GM19025 (cell line): ENCODE data around the gene FOLR1.
"Not testable (repeated sequence)": the region's sequence is repeated elsewhere in the genome, so short reads cannot be mapped to it uniquely, and the experiment has no call there.

Experiments used
- ATAC-seq: cut with Tn5 transposase; IDR thresholded peaks from one replicate; pipeline ENCODE4 v1.9.1; 2021; ENCODE audit warnings: mild to moderate bottlenecking, low read depth, moderate library complexity; ENCODE audit not compliant: unreplicated experiment

FOLR1 gene

DNA sequence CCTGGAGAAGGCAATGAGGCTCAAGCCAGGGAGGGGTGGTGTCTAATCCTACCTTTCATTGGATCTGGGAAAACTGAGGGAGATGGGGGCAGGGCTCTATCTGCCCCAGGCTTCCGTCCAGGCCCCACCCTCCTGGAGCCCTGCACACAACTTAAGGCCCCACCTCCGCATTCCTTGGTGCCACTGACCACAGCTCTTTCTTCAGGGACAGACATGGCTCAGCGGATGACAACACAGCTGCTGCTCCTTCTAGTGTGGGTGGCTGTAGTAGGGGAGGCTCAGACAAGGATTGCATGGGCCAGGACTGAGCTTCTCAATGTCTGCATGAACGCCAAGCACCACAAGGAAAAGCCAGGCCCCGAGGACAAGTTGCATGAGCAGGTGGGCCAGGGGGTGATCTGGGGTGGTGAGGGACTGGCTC is at the start of gene FOLR1:
TSS of gene FOLR1 (plus strand) at position 180 of the 421 bp plus-strand sequence. CDS start at position 214, 34 bp downstream.
- no peak for ATAC-seq

DNA sequence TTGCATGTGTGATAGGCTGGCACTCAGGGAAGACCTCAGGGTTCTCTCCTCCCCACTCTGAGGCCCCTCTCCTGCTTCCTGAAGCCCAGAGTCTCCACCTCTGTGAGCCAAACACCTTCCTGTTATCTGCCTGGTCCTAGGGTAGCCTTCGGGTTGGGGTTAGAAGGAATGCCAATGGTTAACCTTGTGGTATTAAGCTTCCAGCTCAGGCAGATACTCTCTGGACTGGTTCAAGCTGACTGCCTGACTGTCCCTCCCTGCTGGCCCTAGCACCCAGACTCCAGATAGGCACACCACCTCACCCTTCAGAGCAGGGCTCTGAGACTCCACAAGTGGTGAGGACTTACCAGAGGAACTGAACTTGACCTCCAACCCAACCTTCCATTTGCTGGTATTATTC is 49.4 kb upstream of the FOLR1 start:
- not testable (repeated sequence) for ATAC-seq

DNA sequence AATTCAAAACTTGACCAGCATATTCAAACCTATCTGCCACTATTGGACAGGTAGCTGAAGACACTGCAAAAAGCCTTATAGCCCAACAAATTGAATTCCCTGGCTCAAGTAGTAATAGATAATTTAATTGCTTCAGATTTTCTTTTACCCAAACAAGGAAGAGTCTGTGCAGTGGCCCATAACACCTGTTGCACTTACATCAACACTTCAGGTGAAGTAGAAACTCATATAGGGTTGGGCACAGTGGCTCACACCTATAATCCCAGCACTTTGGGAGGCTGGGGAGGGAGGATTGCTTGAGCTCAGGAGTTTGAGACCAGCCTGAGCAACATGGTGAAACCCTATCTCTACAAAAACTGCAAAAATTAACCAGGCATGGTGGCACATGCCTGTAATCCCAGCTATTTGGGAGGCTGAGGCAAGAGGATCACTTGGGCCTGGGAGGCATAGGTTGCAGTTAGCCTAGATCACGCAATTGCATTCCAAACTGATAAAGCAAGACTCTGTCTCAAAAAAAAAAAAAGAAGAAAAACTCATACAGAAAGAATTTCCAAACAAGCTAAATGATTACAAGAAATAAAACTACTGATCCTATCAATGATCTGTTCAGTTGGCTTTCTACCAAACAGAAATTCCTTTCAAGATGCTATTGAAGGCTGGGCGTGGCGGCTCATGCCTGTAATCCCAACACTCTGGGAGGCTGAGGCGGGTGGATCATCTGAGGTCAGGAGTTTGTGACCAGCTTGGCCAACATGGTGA is 47.0 kb upstream of the FOLR1 start:
- ATAC-seq = no peak

DNA sequence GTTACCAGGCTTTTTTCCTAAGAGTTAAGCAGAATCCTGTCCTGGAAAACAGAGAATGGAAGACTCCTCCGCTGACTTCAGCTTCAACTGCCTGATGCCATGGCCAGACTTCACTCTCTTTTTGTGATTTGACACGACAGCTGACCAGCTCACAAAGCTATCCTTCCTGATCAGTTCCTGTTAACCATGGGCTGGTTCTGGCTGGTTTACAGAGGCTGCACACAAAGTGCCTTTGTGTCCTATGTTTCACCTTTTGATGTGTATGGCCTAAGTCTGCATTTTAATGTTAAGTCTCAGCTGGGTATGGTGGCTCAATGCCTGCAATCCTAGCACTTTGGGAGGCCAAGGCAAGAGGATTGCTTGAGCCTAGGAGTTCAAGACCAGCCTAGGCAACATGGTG is 45.3 kb upstream of the FOLR1 start:
- no peak for ATAC-seq

DNA sequence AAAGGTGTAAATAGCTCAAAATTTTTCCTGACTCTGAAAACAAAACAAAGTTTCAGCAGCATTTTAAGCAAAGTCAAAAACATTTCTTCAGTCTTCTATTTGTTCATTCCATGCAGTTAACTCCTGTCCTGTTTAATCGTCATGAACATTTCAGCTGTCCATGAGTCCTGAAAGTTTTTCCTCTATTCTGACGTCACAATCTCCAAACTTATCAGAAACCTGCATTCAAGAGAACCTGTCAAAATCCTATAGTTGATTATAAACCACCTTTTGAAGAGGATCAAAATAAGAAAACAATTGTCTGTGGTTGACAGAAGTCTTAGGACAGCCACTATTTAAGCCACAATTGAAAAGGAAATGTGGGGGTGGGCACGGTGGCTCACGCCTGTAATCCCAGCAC is 41.1 kb upstream of the FOLR1 start:
- ATAC-seq = no peak

DNA sequence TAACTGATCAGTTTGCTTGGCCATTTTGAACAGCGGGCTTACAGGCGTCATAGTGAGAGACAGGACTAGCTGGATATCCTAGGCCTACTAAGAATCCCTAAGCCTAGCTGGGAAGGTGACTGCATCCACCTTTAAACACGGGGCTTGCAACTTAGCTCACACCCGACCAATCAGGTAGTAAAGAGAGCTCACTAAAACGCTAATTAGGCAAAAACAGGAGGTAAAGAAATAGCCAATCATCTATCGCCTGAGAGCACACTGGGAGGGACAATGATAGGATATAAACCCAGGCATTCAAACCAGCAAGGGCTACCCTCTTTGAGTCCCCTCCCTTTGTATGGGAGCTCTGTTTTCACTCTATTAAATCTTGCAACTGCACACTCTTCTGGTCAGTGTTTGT is 38.1 kb upstream of the FOLR1 start:
- not testable (repeated sequence) for ATAC-seq

DNA sequence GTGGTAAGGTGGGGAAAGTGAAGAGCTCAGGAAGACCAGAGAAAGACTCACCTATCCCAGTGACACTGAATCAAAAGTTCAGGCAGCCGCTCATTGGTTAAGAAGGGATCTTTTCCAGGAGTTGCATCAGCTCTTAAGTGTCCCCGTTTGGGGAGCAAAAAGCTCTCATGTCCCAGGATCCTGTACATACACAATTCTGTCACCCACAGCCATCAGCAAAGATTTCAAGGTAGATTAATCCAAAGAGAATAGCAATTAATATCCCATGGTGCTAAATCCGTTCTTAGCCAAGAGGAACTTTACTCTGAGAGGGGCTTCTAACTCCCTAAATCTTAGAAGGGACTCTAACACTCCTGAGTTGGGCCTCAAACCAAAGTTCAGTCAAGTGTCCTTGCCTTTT is 37.1 kb upstream of the FOLR1 start:
- no peak for ATAC-seq

DNA sequence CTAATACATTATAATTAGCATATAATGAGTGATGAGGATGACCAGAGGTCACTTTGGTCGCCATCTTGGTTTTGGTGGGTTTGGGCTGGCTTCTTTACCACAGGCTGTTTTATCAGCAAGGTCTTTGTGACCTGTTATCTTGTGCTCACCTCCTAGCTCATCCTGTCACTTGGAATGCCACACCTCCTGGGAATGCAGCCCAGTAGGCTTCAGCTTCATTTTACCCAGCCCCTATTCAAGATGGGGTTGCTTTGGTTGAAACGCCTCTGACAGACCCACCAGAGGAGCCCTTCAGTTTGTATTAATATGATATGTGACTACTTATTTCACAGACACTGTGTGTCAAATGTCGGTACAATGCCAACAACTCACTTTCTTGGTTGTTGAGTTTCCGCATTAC is 36.2 kb upstream of the FOLR1 start:
- ATAC-seq = no peak

DNA sequence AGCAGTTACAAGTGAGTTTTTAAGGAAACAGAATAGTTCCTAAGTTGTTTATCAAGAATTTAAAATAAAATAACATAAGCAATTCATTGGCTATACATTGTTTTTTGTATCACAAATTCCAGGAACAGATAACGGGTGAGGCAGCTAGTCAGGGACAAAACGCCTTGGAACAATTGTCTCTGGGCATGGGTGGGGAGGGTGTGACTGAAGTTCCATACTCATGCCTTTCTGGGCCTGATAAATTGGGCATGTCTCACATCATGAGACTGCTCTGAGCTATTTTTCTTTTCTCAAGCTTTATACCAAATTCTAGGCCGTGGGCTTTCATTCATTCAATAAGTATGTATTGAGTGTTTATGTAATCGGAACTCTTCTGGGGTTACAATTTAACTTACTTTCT is 34.8 kb upstream of the FOLR1 start:
- ATAC-seq = no peak

DNA sequence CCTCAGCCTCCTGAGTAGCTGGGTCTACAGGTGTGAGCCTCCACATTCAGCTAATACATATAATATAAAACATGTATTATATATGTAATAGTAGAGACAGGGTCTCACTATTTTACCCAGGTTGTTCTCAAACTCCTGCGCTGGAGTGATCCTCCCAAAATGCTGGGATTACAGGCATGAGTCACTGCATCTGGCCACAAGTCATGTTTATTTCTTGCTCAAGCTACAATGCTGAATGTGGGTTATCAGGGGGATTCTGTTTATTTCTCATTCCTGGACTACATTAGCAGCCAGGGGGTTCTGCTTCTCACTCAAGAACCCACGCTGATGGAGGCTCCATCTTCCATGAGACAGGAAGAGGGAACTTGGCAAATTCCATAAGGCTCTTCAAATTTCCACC is 31.6 kb upstream of the FOLR1 start:
- ATAC-seq = no peak

DNA sequence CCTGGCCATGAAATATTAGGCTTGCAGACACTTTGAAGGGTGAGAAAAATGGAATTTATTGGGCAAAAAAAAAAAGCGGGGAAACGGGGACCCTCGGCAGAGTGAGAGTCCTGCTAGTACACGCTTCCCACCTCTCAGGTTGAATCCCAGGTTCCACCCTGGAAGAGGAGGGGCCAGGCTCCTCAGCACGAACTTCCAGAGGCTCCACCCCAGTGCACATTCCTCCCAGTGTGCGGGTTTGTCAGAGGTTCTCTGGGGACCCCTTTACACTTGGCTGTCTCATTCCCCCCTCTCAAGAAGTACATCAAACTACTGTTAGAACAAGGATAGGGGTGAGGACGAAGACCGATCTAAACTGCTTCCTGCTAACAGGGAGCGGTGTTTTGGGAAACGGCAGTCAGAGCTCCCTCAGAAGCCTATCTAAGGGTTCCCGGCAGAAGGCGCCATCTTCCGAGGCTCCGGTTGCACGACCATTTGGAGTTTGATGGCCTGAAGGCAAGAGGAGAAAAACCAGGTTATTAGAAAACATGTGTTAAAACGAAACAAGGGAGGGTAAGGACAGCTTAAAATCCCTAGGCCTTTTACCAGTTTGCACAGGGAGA is 28.9 kb upstream of the FOLR1 start:
- no peak for ATAC-seq

DNA sequence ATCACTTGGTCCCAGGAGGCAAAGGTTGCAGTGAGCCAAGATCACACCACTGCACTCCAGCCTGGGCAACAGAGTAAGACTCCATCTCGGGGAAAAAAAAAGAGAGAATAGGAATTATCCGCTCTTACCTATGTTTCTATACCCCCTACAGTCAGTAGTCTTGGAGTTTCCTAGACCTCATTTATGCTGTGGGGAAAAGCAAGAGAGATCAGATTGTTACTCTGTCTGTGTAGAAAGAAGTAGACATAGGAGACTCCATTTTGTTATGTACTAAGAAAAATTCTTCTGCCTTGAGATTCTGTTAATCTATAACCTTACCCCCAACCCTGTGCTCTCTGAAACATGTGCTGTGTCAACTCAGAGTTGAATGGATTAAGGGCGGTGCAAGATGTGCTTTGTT is 27.8 kb upstream of the FOLR1 start:
- not testable (repeated sequence) for ATAC-seq

DNA sequence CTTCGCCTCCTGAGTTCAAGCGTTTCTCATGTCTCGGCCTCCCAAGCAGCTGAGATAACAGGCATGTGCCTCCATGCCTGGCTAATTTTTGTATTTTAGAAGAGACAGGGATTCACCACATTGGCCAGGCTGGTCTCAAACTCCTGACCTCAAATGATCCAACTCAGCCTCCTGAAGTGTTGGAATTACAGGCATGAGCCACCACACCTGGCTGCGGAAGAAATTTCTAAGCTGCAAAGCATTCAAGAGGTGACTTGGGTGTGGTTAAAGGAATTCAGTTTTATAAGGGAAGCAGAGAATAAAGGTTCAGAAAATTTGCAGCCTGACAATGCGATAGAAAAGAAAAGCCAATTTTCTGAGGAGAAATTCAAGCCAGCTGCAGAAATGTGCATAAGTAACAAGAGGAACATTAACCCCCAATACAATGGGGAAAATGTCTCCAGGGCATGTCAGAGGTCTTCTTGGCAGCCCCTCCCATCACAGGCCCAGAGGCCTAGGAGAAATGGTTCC is 22.8 kb upstream of the FOLR1 start:
- not testable (repeated sequence) for ATAC-seq

DNA sequence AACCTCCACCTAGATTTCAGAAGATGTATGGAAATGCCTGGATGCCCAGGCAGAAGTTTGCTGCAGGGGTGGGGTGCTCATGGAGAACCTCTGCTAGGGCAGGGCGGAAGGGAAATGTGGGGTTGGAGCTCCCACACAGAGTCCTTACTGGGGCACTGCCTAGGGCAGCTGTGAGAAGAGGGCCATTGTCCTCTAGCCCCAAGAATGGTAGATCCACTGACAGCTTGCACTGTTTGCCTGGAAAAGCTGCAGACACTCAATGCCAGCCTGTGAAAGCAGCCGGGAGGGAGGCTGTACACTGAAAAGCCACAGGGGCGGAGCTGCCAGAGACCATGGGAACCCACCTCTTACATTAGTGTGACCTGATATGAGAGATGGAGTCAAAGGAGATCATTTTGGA is 22.2 kb upstream of the FOLR1 start:
- not testable (repeated sequence) for ATAC-seq

DNA sequence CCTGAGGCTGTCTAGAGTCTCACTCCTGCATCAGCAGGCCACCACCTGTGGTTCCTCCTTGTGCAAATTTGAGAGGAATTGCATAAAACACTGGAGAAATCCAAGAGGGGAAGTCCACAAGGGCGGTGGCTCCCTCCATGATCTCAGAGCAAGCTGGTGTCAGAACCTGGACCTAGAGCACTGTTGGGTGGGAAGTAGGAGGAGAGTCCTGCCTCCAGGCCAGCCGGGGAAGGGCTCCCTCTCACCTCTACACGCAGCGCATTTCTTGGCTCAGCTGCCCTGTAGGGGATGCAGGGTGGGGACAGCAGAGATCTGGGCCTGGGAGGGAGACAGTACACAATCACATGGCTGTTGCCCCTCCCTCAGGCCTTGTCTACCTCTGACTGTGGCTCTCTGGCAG is 19.9 kb upstream of the FOLR1 start:
- not testable (repeated sequence) for ATAC-seq

DNA sequence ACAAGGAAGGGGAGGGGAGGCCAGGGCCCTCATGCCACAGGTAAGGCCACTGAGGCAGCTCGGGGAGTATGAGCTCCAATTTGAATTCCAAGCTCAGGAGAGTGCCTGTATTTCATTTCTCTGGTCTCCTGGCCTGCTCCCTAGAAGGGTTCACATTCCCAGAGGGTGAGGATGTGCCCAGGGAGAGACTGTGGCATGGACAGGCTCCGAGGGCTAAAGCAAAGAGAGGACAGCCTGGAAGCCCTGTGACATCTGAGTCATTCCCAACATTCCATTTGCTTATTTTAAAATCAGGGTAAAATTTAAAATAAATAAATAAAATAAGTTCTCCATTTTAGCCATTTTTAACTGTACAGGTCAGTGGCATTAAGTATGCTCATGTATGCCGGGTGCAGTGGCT is 18.6 kb upstream of the FOLR1 start:
- no peak for ATAC-seq

DNA sequence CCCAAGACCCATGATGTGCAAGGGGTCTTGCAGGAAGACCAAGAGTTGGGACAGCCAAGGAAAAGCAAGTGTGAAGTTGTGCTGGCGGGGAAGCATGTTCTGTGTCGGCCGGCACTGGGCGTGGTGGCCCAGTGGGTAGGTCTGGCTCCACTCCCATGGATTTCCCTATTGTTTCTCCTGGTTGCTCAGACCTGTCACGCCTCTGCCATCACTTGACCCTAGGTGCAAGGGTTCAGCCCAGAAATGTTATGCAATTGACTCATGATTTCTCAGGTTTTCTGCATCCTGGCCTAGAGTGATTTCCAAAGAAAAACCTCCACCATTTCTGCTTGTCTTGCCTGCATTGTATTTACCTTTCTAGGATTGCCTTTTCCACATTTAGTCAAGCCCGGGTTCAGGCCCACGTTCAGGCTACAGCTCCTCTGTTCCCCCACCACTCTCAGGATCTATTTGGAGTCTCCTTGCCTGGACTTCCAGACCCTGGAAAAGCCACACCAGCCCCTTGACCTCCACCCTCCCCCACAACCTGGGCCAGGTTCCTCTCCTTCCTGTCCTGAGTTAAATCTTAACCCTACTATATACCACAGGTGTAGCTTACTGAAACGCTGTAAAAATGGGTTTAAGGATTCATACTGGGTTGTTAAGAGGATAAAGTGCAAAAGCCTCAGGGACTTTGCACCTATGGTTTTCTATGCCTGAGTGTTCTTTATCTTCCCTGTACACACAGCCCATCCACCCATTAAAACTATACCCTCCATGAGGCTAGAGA is 17.5 kb upstream of the FOLR1 start:
- no peak for ATAC-seq

DNA sequence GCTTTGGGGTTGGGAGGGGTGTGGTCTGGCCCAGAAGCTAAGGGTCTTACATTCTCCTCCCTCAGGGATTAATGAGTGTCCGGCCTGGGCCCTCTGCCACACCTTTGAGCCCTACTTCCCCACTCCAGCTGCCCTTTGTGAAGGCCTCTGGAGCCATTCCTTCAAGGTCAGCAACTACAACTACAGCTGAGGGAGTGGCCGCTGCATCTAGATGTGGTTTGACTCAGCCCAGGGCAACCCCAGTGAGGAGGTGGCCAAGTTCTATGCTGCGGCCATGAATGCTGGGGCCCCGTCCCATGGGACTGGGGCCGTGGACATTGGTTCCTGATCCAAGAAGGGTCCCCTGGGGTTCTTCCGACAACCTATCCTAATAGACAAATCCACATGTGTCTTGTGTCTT is 14.3 kb upstream of the FOLR1 start:
- no peak for ATAC-seq

DNA sequence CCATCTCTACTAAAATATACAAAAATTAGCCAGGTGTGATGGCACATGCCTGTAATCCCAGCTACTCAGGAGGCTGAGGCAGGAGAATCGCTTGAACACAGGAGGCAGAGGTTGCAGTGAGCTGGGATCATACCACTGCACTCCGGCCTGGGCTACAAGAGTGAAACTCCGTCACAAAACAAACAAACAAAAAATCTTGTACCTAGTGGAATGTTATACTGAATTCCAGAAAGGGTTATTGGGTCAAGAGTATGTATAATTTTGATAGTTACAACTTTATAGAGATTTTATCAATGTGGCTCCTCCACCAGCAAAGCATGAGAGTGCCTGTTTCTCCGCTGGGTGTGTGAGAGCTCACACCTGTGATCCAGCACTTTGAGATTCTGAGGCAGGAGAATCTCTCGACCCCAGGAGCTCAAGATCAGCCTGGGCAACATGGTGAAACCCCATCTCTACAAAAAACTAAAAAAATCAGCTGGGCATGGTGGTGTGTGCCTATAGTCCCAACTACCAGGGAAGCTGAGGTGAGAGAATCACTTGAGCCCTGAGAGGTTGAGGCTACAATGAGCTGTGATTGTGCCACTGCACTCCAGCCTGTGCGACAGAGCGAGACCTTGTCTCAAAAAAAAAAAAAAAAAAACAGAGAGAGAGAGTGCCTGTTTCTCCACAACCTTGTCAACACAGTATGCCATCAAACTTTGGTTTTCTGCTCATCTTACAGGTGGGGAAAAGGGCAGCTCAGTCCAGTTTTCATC is 12.7 kb upstream of the FOLR1 start:
- no peak for ATAC-seq

DNA sequence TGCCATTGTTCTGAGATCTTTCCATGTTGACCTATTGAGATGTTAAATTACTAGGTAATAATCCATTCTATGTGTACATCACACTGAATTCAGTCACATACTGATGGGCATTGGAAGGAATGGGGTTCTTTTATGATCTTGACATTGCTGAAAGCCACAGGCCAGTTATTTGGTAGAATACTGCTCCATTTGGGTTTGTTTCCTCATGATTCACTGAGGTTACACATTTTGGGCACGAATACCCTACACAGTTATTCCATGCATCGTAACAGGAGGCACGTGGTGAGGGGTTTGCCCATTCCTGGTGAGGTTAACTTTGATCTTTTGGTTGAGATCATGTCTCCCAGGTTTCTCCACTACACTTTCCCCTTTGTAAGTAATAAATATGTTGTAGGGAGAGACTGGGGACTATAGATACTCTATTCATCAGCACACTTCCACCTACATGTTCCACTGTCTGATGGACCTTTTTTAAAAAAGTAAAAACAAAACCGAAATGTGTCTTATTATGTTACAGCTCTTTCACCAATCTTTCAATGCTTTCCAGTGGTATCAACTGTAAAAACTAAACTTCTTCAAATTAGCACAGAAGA is 12.0 kb upstream of the FOLR1 start:
- no peak for ATAC-seq
